HG03060 (cell line): ENCODE results near the gene PSMD13.

ENCODE experiments used
- ATAC-seq: cut with Tn5 transposase; IDR thresholded peaks from one replicate; pipeline ENCODE4 v1.9.1; 2021; ENCODE audit warnings: low read depth, moderate number of reproducible peaks; ENCODE audit not compliant: unreplicated experiment

The PSMD13 gene

DNA sequence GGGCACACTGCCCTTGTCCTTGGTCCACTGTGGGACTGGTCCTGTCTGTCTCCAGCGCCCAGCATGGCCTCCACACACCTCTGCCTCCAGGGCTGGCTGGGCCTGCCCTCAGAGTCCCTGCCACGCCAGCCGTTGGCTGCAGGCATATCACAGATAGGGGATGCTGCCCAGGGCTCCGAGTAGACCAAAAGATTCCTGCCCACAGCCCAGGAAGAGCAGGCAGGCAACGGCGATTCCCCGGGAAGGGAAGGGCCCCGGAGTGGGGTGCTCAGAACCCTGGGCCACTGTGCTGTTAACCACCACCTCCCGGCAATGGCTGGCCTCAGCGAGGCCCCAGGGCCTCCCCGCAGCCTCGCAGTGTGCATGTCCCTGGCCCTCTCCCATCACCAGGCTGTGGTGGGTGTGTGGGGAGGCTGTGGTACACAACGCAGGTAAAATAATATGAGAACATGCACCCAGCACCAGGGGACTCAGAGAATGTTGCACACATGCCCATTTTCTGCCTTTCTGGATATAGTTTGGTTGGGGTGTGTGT lies 60.3 kb downstream of the PSMD13 start:
- no peak for ATAC-seq

DNA sequence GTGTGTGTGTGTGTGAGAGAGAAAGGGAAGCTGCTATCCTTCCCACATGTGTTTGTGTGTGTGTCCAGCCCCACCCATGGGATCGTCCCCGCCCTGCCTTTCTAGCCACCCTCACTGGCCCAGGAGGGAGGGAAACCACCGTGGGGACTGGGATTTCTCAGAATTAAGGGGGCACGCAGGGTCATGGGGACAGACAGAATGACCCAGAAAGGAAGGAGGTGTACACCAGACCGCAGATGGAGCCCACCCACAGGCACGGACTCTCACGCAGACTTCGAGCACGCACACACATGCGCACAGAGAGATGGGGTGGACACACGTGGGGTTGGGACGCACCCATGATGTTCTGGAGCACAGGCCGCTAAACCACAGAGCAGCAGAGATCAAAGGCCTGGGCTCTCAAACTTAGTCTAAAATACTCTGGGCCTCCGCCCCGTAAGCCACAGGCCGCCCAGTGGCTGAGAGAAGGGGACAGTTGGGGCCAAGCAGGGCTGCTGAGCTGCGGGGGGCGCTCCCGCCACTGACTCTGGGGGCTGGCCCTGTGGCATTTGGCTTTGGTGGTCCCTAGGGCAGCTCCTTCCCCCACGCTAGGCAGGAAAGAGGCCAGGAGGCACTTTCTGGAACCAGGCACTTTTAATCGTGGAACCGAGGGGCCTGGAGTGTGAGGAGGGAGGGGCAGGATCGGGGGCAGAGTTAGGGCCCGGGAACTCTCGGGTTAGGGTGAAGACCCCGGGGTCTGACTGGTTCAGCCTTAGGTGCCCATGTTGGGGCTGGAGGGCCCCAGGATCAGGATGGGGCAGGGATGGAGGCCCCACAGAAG lies 61.0 kb downstream of the PSMD13 start:
- ATAC-seq: no peak

DNA sequence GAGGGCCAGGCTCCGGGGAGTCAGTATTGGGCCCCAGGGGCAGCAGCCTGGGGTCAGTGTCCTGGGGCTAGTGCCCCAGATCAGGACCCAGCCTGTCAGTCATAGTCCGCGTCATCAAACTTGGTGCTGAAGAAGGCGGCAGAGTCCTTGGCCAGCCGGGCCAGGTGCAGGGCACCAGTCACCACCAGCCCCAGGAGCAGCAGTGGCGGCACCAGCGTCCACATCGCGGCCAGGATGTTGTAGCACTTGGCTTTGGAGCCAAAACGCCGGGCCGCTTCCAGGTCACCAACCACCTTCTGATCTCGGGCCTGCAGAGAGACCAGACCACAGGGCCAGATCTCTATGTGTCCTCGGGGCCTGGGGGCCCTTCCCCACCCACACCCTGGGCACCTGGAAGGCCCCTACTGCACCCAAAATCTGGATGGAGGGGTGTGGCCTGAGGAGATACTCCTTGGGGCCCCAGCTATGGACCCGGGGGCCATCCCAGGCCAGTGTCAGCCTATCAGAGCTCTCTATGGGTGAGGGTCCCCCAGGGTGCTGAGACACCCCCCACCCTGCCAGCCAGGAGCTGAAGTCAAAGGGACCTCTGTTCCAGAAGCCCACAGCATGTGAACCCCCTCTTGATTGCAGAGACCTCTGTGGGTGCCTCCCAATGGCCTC lies 61.8 kb downstream of the PSMD13 start:
- ATAC-seq: no peak

DNA sequence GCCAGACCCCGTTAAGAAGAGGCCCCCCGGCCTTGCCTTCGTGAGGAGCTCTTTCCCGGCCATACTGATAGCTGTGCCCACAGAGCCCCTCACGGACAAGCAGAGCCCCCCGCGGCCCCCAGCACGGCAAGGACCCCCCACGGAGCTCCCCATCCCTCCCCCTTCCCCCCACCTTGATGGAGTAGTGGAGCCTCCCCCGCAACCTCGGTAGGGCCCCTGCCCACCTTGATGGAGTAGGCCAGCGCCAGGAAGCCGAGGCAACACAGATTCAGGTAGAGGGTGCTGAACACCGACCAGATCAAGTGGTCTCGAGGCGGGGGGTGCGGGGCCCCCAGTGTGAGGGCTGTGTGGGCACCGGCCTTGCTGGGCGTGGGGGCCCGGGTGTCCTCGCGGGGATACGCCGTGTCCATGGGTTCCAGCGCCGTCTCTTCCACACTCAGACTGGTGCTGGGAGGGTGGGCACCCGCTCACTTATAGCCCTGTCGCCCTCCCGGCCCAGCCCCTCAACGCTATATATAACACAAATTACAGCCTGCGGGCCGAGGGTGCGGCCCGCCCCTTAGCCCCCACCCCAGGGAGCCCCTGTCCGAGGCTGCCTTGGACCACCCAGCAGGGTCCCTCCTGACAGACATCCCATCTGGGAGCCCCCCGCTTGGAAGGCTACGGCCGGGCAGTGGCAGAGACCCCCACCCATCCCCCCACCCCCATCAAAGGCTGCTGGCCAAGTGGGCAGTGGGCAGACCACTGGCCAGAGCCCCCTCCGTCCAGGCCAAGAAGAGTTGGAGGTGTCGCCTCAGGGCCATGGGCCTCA lies 62.5 kb downstream of the PSMD13 start, which contains the start of gene IFITM5:
TSS of gene IFITM5 (minus strand) at position 446 of the 811 bp plus-strand sequence. CDS start at position 410, 36 bp downstream.
- no peak for ATAC-seq

- no peak for ATAC-seq
These were observed 63.4 kb downstream of the PSMD13 start for GRCh38 chr11:299951-300735.
